Measurements from ENCODE around the gene MED13L. TPM values are rescaled to one million over a fixed set of nuclear protein-coding genes. Genes with fewer than 3 reads are reported as not detected.
A peak's percentile ranks its signal among the peaks of the same experiment; 100 is the strongest.
"Not testable (repeated sequence)": the region's sequence is repeated elsewhere in the genome, so short reads cannot be mapped to it uniquely, and the experiment has no call there.

The MED13L gene
- total RNA-seq, 2 experiments from 2014 or later: 40.5 to 41.1 TPM

- peaks cover 21% of the 10 kb centered on the region for H3K36me3 Mint-ChIP-seq
- H3K27ac Mint-ChIP-seq: no peak overlapping the region
- H3K27me3 Mint-ChIP-seq: no peaks in the 10 kb centered on the region
- no peak for DNase-seq
- H3K9me3 Mint-ChIP-seq: no peaks in the 10 kb centered on the region
- H3K4me1 Mint-ChIP-seq: peaks cover 19% of the 10 kb centered on the region
- H3K4me3 Mint-ChIP-seq: no peak overlapping the region
These were observed 287.3 kb downstream of the MED13L start for GRCh38 chr12:115990241-115990640.

GRCh38 chr12:115988625-115989563, 288.6 kb downstream of the MED13L start:
- peaks cover 24% of the 10 kb centered on the region for H3K36me3 Mint-ChIP-seq
- no peaks in the 10 kb centered on the region for H3K9me3 Mint-ChIP-seq
- no peak overlapping the region for H3K4me3 Mint-ChIP-seq
- H3K27ac Mint-ChIP-seq: peak overlapping the region; percentile 2
- H3K4me1 Mint-ChIP-seq: peaks cover 19% of the 10 kb centered on the region
- no peaks in the 10 kb centered on the region for H3K27me3 Mint-ChIP-seq
- DNase-seq: no peak

- Mint-ChIP-seq H3K4me1 (peaks cover 19% of the 10 kb centered on the region), H3K4me3 (no peak overlapping the region), H3K36me3 (peaks cover 25% of the 10 kb centered on the region), H3K27ac (no peak overlapping the region), H3K27me3 (no peaks in the 10 kb centered on the region), H3K9me3 (no peaks in the 10 kb centered on the region)
- DNase-seq: no peak
These were observed 289.3 kb downstream of the MED13L start for GRCh38 chr12:115988212-115988611.

GRCh38 chr12:115984616-115985015, 292.9 kb downstream of the MED13L start:
- Mint-ChIP-seq H3K36me3 (peaks cover 12% of the 10 kb centered on the region), H3K27me3 (no peaks in the 10 kb centered on the region), H3K4me3 (no peak overlapping the region), H3K27ac (no peak overlapping the region), H3K9me3 (no peaks in the 10 kb centered on the region), H3K4me1 (peaks cover 13% of the 10 kb centered on the region)
- no peak for DNase-seq

- no peaks in the 10 kb centered on the region for H3K27me3 Mint-ChIP-seq
- H3K36me3 Mint-ChIP-seq: peaks cover 10% of the 10 kb centered on the region
- no peak overlapping the region for H3K4me3 Mint-ChIP-seq
- H3K27ac Mint-ChIP-seq: no peak overlapping the region
- no peak for DNase-seq
- no peaks in the 10 kb centered on the region for H3K4me1 Mint-ChIP-seq
- no peaks in the 10 kb centered on the region for H3K9me3 Mint-ChIP-seq
These were observed 294.2 kb downstream of the MED13L start for GRCh38 chr12:115983226-115983798.

- peaks cover 4% of the 10 kb centered on the region for H3K36me3 Mint-ChIP-seq
- no peaks in the 10 kb centered on the region for H3K9me3 Mint-ChIP-seq
- DNase-seq: no peak
- H3K27me3 Mint-ChIP-seq: no peaks in the 10 kb centered on the region
- no peak overlapping the region for H3K4me3 Mint-ChIP-seq
- no peak overlapping the region for H3K27ac Mint-ChIP-seq
- no peaks in the 10 kb centered on the region for H3K4me1 Mint-ChIP-seq
These were observed 297.2 kb downstream of the MED13L start for GRCh38 chr12:115980339-115980738.

GRCh38 chr12:115979851-115980250, 297.6 kb downstream of the MED13L start:
- Mint-ChIP-seq H3K4me1 (no peaks in the 10 kb centered on the region), H3K36me3 (peaks cover 8% of the 10 kb centered on the region), H3K4me3 (no peak overlapping the region), H3K9me3 (no peaks in the 10 kb centered on the region), H3K27me3 (no peaks in the 10 kb centered on the region), H3K27ac (no peak overlapping the region)
- DNase-seq: no peak

- H3K9me3 Mint-ChIP-seq: no peaks in the 10 kb centered on the region
- H3K36me3 Mint-ChIP-seq: peaks cover 8% of the 10 kb centered on the region
- H3K27me3 Mint-ChIP-seq: no peaks in the 10 kb centered on the region
- H3K4me3 Mint-ChIP-seq: no peak overlapping the region
- DNase-seq: no peak
- no peaks in the 10 kb centered on the region for H3K4me1 Mint-ChIP-seq
- H3K27ac Mint-ChIP-seq: no peak overlapping the region
These were observed 298.1 kb downstream of the MED13L start for GRCh38 chr12:115979351-115979750.

- not testable (repeated sequence) for H3K27me3 Mint-ChIP-seq, H3K4me3 Mint-ChIP-seq, H3K4me1 Mint-ChIP-seq
These were observed 300.7 kb downstream of the MED13L start for GRCh38 chr12:115976829-115977228.

GRCh38 chr12:115975411-115975810, 302.1 kb downstream of the MED13L start:
- no peak for DNase-seq
- H3K9me3 Mint-ChIP-seq: no peaks in the 10 kb centered on the region
- H3K4me1 Mint-ChIP-seq: no peaks in the 10 kb centered on the region
- peaks cover 9% of the 10 kb centered on the region for H3K36me3 Mint-ChIP-seq
- no peak overlapping the region for H3K4me3 Mint-ChIP-seq
- no peaks in the 10 kb centered on the region for H3K27me3 Mint-ChIP-seq
- H3K27ac Mint-ChIP-seq: no peak overlapping the region

More at GRCh38 chr12:115976829-115977228, 300.7 kb downstream of the MED13L start:
- H3K9me3 Mint-ChIP-seq, DNase-seq, H3K36me3 Mint-ChIP-seq, H3K27ac Mint-ChIP-seq: not testable (repeated sequence)

GRCh38 chr12:115973968-115974724, 303.3 kb downstream of the MED13L start:
- no peak for DNase-seq
- Mint-ChIP-seq H3K4me1 (no peaks in the 10 kb centered on the region), H3K27me3 (no peaks in the 10 kb centered on the region), H3K9me3 (no peaks in the 10 kb centered on the region), H3K36me3 (peaks cover 9% of the 10 kb centered on the region), H3K4me3 (no peak overlapping the region), H3K27ac (no peak overlapping the region)

- Mint-ChIP-seq H3K36me3 (peaks cover 9% of the 10 kb centered on the region), H3K9me3 (no peaks in the 10 kb centered on the region), H3K27ac (no peak overlapping the region), H3K4me3 (no peak overlapping the region), H3K27me3 (no peaks in the 10 kb centered on the region), H3K4me1 (no peaks in the 10 kb centered on the region)
- no peak for DNase-seq
These were observed 304.4 kb downstream of the MED13L start for GRCh38 chr12:115973066-115973465.

GRCh38 chr12:115972241-115972640, 305.3 kb downstream of the MED13L start:
- Mint-ChIP-seq H3K4me1 (peaks cover under 1% of the 10 kb centered on the region), H3K4me3 (no peak overlapping the region), H3K27ac (no peak overlapping the region), H3K9me3 (no peaks in the 10 kb centered on the region), H3K36me3 (peaks cover 11% of the 10 kb centered on the region), H3K27me3 (no peaks in the 10 kb centered on the region)
- no peak for DNase-seq

GRCh38 chr12:115968211-115968610, 309.3 kb downstream of the MED13L start:
- H3K27me3 Mint-ChIP-seq: no peaks in the 10 kb centered on the region
- no peak overlapping the region for H3K4me3 Mint-ChIP-seq
- no peak for DNase-seq
- H3K9me3 Mint-ChIP-seq: no peaks in the 10 kb centered on the region
- peaks cover 16% of the 10 kb centered on the region for H3K4me1 Mint-ChIP-seq
- peaks cover 15% of the 10 kb centered on the region for H3K36me3 Mint-ChIP-seq
- H3K27ac Mint-ChIP-seq: no peak overlapping the region

GRCh38 chr12:115966376-115966775, 311.1 kb downstream of the MED13L start:
- H3K36me3 Mint-ChIP-seq: peaks cover 11% of the 10 kb centered on the region

More at GRCh38 chr12:115966376-115966775, 311.1 kb downstream of the MED13L start:
- Mint-ChIP-seq H3K4me1 (peaks cover 16% of the 10 kb centered on the region), H3K9me3 (no peaks in the 10 kb centered on the region), H3K4me3 (no peak overlapping the region), H3K27ac (peak overlapping the region; percentile 29), H3K27me3 (no peaks in the 10 kb centered on the region)
- no peak for DNase-seq
